Vagina (tissue), 2 donors: ENCODE measurements around the gene TYW5. TPM values are rescaled to one million over a fixed set of nuclear protein-coding genes. Genes with fewer than 3 reads are reported as not detected.

ENCODE experiments used
- DNase-seq, 2 donors: peaks; one replicate each; pipeline ENCODE4 v3.0.0-alpha.2; 2017; ENCODE audit errors: extremely low spot score in 2 of 2
- H3K27ac ChIP-seq: fragments of 200-600 bp; sonication (generic); one replicate; pipeline ENCODE4 v1.5.1; 2019
- H3K27me3 ChIP-seq: fragments of 200-600 bp; sonication (generic); one replicate; pipeline ENCODE4 v1.5.1; 2019
- H3K36me3 ChIP-seq, 2 donors: fragments of 200-600 bp; sonication (generic); one replicate each; pipeline ENCODE4 v1.5.1; 2017 to 2019
- H3K4me1 ChIP-seq: fragments of 200-600 bp; sonication (generic); one replicate; pipeline ENCODE4 v1.5.1; 2019
- H3K4me3 ChIP-seq, 2 donors: fragments of 200-600 bp; sonication (generic); 1 replicate in 1 of 2; 2 replicates in 1 of 2; pipeline ENCODE4 v1.5.1; 2016 to 2019
- H3K9me3 ChIP-seq: fragments of 200-600 bp; sonication (generic); one replicate; pipeline ENCODE4 v1.5.1; 2019
- CTCF ChIP-seq, 3 experiments: fragments of 450-650 bp in 2 of 3; fragments of 200-600 bp in 1 of 3; sonication (generic) in 1 of 3; IDR thresholded peaks; one replicate each; pipeline ENCODE4 v1.5.1; 2017 to 2019; ENCODE audit warnings: antibody characterized with exemption in 3 of 3, mild to moderate bottlenecking in 2 of 3, moderate library complexity in 2 of 3
- POLR2A ChIP-seq, 2 donors: fragments of 450-650 bp; IDR thresholded peaks; one replicate each; pipeline ENCODE4 v1.6.1; 2017; ENCODE audit warnings: antibody characterized with exemption in 2 of 2, mild to moderate bottlenecking in 2 of 2, moderate library complexity in 2 of 2
- POLR2AphosphoS5 ChIP-seq, 2 donors: sonication (generic); formaldehyde crosslinking; IDR thresholded peaks; one replicate each; pipeline ENCODE4 v1.9.0; 2017; ENCODE audit warnings: antibody characterized with exemption in 2 of 2, mild to moderate bottlenecking in 2 of 2, low read depth in 1 of 2; ENCODE audit not compliant: insufficient read depth in 1 of 2
- intact Hi-C: fragments of 100-400 bp; cut with DNase I; formaldehyde crosslinking; loops from one replicate; pipeline ENCODE4 v1.15.1; 2023
- total RNA-seq: library from RNA; depleted of rRNA; stranded (reverse); fragments of >200 nt; gene quantifications from one replicate; pipeline ENCODE4 v1.2.3, GENCODE V29; 2016

The TYW5 gene
- total RNA-seq, 1 donor from 2014 or later = 5.2 TPM

GRCh38 chr2:199946196-199946595 lies 9.1 kb downstream of the TYW5 start:
- Histone ChIP-seq H3K27ac (no peak overlapping the region), H3K27me3 (no peaks in the 10 kb centered on the region), H3K9me3 (no peaks in the 10 kb centered on the region), H3K36me3 (peaks cover 0 to 26% of the 10 kb centered on the region in 2 donors), H3K4me3 (no peak overlapping the region), H3K4me1 (no peaks in the 10 kb centered on the region)
- TF ChIP-seq CTCF (IDR thresholded peaks at IDR 0.05) (no peak), POLR2A (IDR thresholded peaks at IDR 0.05) (no peak), POLR2AphosphoS5 (IDR thresholded peaks at IDR 0.05; ENCODE audit: insufficient read depth in 1 of 2, low read depth in 1 of 2) (no peak)
- DNase-seq = no peak
- intact Hi-C loops = no loop called here

- DNase-seq = no peak
- no peak for TF ChIP-seq POLR2A (IDR thresholded peaks at IDR 0.05)
- TF ChIP-seq CTCF (IDR thresholded peaks at IDR 0.05) = no peak
- no peak for TF ChIP-seq POLR2AphosphoS5 (IDR thresholded peaks at IDR 0.05; ENCODE audit: insufficient read depth in 1 of 2, low read depth in 1 of 2)
- H3K9me3 ChIP-seq = no peaks in the 10 kb centered on the region
- H3K36me3 ChIP-seq = peaks cover 0 to 39% of the 10 kb centered on the region in 2 donors
- no peak overlapping the region for H3K27ac ChIP-seq
- H3K4me3 ChIP-seq = no peak overlapping the region
- H3K4me1 ChIP-seq = no peaks in the 10 kb centered on the region
- intact Hi-C loops = no loop called here
- H3K27me3 ChIP-seq = no peaks in the 10 kb centered on the region
These were observed 11.9 kb downstream of the TYW5 start for GRCh38 chr2:199943373-199943772.

GRCh38 chr2:199940373-199940772 lies 14.9 kb downstream of the TYW5 start:
- DNase-seq = no peak
- no peak overlapping the region for H3K4me3 ChIP-seq
- intact Hi-C loops = no loop called here
- H3K9me3 ChIP-seq = no peaks in the 10 kb centered on the region
- H3K27ac ChIP-seq = no peak overlapping the region
- no peaks in the 10 kb centered on the region for H3K4me1 ChIP-seq
- no peaks in the 10 kb centered on the region for H3K27me3 ChIP-seq
- TF ChIP-seq POLR2AphosphoS5 (IDR thresholded peaks at IDR 0.05; ENCODE audit: insufficient read depth in 1 of 2, low read depth in 1 of 2) (no peak), POLR2A (IDR thresholded peaks at IDR 0.05) (no peak), CTCF (IDR thresholded peaks at IDR 0.05) (no peak)
- H3K36me3 ChIP-seq = peaks cover 0 to 19% of the 10 kb centered on the region in 2 donors

- TF ChIP-seq POLR2A (IDR thresholded peaks at IDR 0.05) (no peak), POLR2AphosphoS5 (IDR thresholded peaks at IDR 0.05; ENCODE audit: insufficient read depth in 1 of 2, low read depth in 1 of 2) (no peak), CTCF (IDR thresholded peaks at IDR 0.05) (no peak)
- DNase-seq = no peak
- H3K27ac ChIP-seq = no peak overlapping the region
- H3K36me3 ChIP-seq = peaks cover 0 to 31% of the 10 kb centered on the region in 2 donors
- H3K4me1 ChIP-seq = no peaks in the 10 kb centered on the region
- H3K27me3 ChIP-seq = no peaks in the 10 kb centered on the region
- H3K9me3 ChIP-seq = no peaks in the 10 kb centered on the region
- H3K4me3 ChIP-seq = no peak overlapping the region
- intact Hi-C loops = no loop called here
These were observed 18.7 kb downstream of the TYW5 start for GRCh38 chr2:199936554-199936953.

- no peaks in the 10 kb centered on the region for H3K4me1 ChIP-seq
- H3K36me3 ChIP-seq = peaks cover 0 to 18% of the 10 kb centered on the region in 2 donors
- H3K27me3 ChIP-seq = no peaks in the 10 kb centered on the region
- intact Hi-C loops = no loop called here
- no peak for DNase-seq
- H3K4me3 ChIP-seq = no peak overlapping the region
- H3K9me3 ChIP-seq = no peaks in the 10 kb centered on the region
- TF ChIP-seq CTCF (IDR thresholded peaks at IDR 0.05) (no peak), POLR2AphosphoS5 (IDR thresholded peaks at IDR 0.05; ENCODE audit: insufficient read depth in 1 of 2, low read depth in 1 of 2) (no peak), POLR2A (IDR thresholded peaks at IDR 0.05) (no peak)
- H3K27ac ChIP-seq = no peak overlapping the region
These were observed 21.8 kb downstream of the TYW5 start for GRCh38 chr2:199933466-199933865.
